GM19395 (cell line): ENCODE measurements around the gene FMNL3.
"Not testable (repeated sequence)": the region's sequence is repeated elsewhere in the genome, so short reads cannot be mapped to it uniquely, and the experiment has no call there.

ENCODE experiments used
- ATAC-seq: cut with Tn5 transposase; IDR thresholded peaks from one replicate; pipeline ENCODE4 v1.9.1; 2021; ENCODE audit warnings: mild to moderate bottlenecking, moderate library complexity; ENCODE audit not compliant: unreplicated experiment

The FMNL3 gene

DNA sequence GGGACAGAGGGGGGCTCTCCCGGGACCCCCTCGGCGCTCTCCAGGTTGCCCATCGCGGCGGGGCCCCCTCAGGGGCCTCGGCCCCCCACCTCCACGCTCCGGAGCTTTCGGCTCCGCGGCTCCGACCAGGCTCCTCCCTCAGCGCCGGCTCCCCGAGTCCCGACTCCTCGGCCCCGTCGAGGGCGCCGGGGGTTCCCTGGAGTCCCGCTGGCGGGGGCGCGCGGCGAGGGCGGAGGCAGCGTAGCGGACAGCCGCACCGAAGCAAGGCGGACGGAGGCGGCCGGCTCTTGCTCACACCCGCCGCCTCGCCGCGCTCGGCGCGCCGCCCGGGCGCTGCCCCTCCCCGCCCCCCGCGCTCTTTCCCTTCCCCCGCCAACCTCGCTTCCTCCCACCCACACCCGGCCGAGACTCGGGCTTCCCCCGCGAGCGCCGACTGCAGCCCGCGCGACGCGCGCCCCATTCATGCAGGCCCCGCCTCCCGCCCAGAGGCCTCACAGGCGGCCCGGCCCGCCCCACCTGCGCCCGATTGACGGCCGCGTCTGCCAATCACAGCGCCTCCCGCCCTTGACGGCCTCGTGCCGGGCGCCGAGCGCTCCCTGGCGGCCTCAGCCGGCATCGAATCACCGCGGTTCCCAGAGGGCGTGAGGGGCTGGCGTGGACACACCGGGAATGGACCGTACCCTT is at the start of gene FMNL3:
Gene FMNL3 (minus strand): TSS at position 278 of the 684 bp plus-strand sequence. CDS start 225 bp downstream, at position 53.
- ATAC-seq = peak; percentile 77

DNA sequence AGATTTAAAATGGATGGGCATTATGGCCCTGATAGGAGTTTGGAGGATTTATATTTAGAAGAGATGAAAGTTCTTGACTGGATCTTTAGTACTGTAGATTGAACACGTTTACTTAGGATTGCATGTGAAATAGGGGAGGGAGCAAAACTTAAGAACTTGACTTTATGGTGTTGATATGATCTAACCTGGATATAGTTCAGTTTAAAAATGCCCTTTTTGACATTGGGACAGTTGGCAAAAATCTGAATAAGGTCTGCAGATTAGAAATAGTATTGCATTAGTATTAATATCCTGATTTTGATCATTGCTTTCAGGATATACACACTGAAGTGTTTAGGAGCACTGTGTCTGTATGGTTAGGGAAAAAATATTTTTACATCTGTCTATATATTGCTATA is 43.8 kb upstream of the FMNL3 start:
- ATAC-seq = no peak

DNA sequence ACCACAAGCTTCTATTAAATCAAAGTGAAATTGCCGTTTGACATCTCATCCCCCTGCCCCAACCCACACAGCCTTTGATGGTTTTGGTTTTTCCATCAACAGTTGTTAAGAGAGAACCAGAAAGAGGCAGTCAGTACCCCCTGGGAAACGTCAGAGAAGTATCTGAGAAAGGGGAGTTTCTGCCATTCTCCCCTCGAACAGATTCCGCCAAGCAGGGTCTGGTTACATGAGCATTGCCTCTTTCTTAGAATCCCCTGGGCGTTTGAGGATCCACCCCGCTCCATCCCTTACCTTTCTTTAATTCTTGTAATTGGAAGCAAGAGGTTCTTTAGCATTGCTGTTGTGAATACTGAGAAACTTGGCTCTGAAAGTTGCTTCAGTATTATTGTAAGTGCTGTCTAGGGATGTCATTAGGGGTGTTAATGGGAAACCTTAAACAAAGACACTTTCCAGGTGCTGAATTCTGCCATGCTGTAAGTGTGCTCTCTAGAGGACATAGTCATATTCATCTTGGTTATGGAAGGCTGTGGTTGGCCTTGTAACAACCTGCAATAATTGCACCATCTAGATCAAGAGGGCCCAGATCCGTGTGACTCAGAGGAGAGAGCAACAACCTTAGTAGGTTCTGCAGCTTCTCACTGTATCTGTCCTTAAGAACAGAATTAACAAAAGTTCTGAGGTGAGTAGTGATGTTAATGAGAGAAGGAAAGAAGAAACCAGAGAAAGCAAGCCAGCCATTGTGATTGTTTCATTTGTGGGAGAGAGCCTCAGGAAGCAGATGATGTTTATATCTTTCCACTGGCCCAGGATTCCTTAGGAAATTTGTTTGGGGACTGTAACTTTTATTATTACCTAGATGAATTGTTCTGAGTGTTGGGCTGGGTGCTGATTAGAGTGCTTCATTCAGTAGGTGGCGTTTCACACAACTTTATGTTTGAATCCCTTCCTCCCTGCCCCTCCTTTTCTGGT is 43.1 kb upstream of the FMNL3 start:
- no peak for ATAC-seq

- no peak for ATAC-seq
These were observed 41.6 kb upstream of the FMNL3 start for GRCh38 chr12:49748800-49749199.

GRCh38 chr12:49748306-49748705 is 41.1 kb upstream of the FMNL3 start:
- ATAC-seq = no peak

GRCh38 chr12:49744363-49744885 is 37.2 kb upstream of the FMNL3 start:
- no peak for ATAC-seq

DNA sequence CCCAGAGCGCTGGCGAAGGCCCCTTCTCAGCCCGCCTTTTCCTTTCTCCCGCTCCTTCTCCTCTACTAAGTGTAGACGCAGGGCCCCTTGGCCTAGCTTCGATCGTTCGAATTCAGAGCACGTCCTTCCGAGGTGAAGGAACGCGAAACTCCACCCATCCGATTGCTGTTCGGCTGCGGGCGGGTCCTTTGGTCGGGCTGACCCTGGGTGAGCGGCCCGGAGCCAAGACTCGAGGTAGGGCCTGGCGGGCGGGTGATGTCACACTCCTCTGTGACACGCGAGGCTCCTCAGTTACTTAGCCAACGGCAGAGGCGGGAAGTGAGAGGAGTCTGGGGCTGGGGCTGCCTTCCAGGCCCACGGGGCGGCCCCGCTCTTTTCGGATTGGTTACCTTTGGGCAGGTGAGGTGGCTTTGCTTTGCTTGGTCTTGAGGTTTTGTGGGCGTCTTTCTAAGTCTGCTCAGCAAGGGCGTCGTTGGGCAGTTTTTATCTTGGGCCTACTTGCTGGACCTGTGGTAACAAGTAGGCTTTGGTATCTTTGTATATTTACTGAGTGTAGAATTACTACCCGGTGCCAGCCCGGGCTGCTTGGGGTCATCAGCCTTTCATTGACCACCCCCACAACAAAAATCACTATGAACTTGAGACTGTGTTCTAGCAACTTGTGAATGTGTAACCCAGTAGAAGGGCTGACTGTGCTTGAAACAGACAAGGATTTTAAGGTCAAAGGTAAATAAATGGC is 34.8 kb upstream of the FMNL3 start:
- peak; percentile 64 for ATAC-seq

GRCh38 chr12:49740930-49741881 is 34.0 kb upstream of the FMNL3 start, which contains the start of gene TMBIM6:
TMBIM6 (plus strand) TSS chr12:49741557; CDS start chr12:49752494, 10,937 bp downstream.
- ATAC-seq = peak; percentile 96

DNA sequence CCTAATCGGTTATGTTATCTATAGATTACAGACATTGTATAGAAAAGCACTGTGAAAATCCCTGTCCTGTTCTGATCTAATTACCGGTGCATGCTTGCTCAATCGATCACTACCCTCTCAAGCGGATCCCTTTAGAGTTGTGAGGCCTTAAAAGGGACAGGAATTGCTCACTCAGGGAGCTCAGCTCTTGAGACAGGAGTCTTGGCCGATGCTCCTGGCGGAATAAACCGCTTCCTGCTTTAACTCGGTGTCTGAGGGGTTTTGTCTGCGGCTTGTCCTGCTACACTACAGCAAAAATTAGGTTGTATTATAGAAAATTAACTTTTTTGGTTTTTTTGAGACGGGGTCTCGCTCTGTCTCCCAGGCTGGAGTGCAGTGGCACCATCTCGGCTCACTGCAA is 33.1 kb upstream of the FMNL3 start:
- not testable (repeated sequence) for ATAC-seq

GRCh38 chr12:49738721-49739120 is 31.5 kb upstream of the FMNL3 start:
- not testable (repeated sequence) for ATAC-seq

DNA sequence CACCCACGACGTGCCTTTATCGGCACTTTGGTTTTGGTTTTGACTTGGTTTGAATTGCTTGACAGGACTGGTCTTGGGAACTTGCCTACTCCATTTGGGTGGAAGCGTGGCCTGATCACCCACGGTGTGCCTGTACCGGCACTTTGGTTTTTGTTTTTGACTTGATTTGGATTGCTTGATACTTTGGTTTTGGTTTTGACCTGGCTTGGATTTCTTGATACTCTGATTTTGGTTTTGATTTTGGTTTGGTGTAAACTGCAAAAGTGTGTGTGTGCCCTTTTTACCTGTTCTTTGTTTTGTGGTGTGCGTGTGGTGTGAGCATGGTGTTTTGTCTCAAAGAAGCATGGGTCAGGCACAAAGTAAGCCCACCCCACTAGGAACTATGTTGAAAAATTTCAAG is 27.7 kb upstream of the FMNL3 start:
- not testable (repeated sequence) for ATAC-seq

GRCh38 chr12:49733219-49734017 is 26.2 kb upstream of the FMNL3 start:
- no peak for ATAC-seq

- no peak for ATAC-seq
These were observed 23.4 kb upstream of the FMNL3 start for GRCh38 chr12:49730568-49731101.

DNA sequence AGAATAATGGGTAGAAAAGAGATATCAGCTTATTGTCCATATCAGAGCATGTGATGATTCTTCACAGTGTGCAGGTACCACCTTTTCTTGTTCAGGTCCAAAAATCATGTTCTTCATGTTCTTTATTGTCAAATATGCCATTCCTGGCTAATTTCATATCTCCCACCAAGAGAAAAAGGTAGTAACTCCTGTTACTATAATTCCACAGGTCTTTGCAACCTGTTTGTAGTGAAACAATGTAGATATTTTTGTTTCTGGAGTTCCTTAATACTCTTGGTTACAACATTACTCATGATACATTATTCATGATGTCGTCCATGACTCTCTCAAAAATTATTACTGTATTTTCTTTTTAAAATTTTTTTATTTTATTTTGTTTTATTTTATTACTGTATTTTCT is 22.8 kb upstream of the FMNL3 start:
- no peak for ATAC-seq

DNA sequence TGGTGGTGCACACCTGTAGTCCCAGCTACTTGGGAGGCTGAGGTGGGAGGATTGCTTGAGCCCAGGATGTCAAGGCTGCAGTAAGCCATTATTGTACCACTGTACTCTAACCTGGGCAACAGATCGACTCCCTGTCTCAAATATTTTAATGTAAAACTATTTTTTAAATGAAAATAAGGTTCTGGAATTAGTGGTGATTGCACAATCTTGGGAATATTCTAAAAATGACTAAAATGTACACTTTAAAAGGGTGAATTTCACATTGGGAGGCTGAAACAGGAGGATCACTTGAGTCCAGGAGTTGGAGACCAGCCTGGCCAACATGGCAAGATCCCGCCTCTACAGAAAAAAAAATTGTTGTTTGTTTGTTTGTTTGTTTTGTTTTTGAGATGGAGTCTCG is 21.2 kb upstream of the FMNL3 start:
- no peak for ATAC-seq

- not testable (repeated sequence) for ATAC-seq
These were observed 14.2 kb upstream of the FMNL3 start for GRCh38 chr12:49721355-49721754.

DNA sequence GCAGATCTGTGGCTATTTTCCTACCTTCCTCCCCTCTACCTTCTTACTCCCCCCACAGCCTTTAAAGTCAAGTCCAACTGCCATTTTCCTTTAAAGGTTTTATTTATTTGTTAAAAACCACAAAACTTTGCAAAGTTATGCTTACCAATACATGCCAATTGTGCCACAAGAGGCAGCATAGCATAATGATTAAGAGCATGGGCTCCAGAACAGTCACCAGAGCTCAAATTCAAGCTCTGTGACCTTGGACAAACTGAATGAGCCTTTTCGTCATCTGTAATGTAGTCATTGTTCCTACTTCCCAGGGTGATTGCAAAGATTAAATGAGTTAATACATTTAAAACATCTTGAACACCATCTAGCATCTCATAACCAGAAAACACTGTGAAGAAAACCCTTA is 13.0 kb upstream of the FMNL3 start:
- ATAC-seq = no peak

DNA sequence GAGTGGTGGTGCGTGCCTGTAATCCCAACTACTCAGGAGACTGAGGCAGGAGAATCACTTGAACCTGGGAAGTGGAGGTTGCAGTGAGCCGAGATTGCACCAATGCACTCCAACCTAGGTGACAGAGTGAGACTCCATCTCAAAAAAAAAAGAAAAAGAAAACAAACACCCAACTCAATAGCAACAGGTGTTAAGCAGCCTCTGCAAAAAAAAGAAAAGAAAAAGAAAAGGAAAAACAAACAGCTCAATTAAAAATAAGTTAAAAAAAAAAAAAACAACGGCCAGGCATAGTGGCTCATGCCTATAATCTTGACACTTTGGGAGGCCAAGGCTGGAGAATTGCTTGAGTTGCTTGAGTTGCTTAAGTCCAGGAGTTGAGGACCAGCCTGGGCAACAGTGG is 10.6 kb upstream of the FMNL3 start:
- ATAC-seq = not testable (repeated sequence)

DNA sequence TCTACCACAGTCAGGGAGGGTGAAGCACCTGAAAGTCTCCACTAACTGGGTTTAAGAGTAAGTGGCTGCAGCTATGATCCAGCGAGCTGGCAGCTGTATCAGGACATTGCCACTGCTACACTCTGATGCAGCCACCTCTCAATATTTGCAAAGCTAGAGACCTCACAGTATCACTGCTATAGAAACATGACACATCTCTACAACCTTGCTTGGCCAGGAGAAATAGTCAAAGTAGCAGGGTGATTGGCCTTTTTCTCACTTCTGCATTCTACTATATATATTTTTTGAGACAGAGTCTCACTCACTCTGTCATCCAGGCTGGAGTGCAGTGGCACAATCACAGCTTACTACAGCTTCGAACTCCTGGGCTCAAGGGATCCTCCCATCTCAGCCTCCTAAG is 9.3 kb upstream of the FMNL3 start:
- peak; percentile 58 for ATAC-seq
